Medulla oblongata (tissue), 1 donor: ENCODE measurements around the gene PHYHIPL.
A peak's percentile ranks its signal among the peaks of the same experiment; 100 is the strongest.
"Not testable (repeated sequence)": the region's sequence is repeated elsewhere in the genome, so short reads cannot be mapped to it uniquely, and the experiment has no call there.

Source experiments
- DNase-seq: peaks from one replicate; pipeline ENCODE4 v3.0.0-alpha.2; 2015; ENCODE audit errors: extremely low spot score

The PHYHIPL gene

GRCh38 chr10:59206204-59206720 lies 29.8 kb downstream of the PHYHIPL start:
- no peak for DNase-seq

GRCh38 chr10:59212301-59212798 lies 35.9 kb downstream of the PHYHIPL start:
- no peak for DNase-seq

- DNase-seq, result no peak
Observed at GRCh38 chr10:59214160-59214559, 37.7 kb downstream of the PHYHIPL start.

- no peak for DNase-seq
Observed at GRCh38 chr10:59216178-59216869, 39.9 kb downstream of the PHYHIPL start.

- DNase-seq, result no peak
Observed at GRCh38 chr10:59222788-59223187, 46.3 kb downstream of the PHYHIPL start.

GRCh38 chr10:59223597-59223996 lies 47.2 kb downstream of the PHYHIPL start:
- DNase-seq, result not testable (repeated sequence)

- no peak for DNase-seq
Observed at GRCh38 chr10:59225211-59225610, 48.8 kb downstream of the PHYHIPL start.

GRCh38 chr10:59227136-59227673 lies 50.8 kb downstream of the PHYHIPL start:
- DNase-seq, result peak; percentile 48

GRCh38 chr10:59229441-59229840 lies 53.0 kb downstream of the PHYHIPL start:
- no peak for DNase-seq

GRCh38 chr10:59234194-59234593 lies 57.8 kb downstream of the PHYHIPL start:
- DNase-seq, result no peak

- DNase-seq, result peak; percentile 65
Observed at GRCh38 chr10:59234816-59235429, 58.5 kb downstream of the PHYHIPL start.

- DNase-seq, result no peak
Observed at GRCh38 chr10:59236064-59236697, 59.7 kb downstream of the PHYHIPL start.

GRCh38 chr10:59237775-59238174 lies 61.3 kb downstream of the PHYHIPL start:
- DNase-seq, result no peak

GRCh38 chr10:59239108-59239507 lies 62.7 kb downstream of the PHYHIPL start:
- not testable (repeated sequence) for DNase-seq

GRCh38 chr10:59240582-59241183 lies 64.2 kb downstream of the PHYHIPL start:
- peak; percentile 74 for DNase-seq

GRCh38 chr10:59242057-59242456 lies 65.6 kb downstream of the PHYHIPL start:
- DNase-seq, result no peak

GRCh38 chr10:59242991-59243390 lies 66.5 kb downstream of the PHYHIPL start:
- DNase-seq, result no peak

GRCh38 chr10:59243611-59244195 lies 67.3 kb downstream of the PHYHIPL start:
- no peak for DNase-seq

GRCh38 chr10:59244871-59245270 lies 68.4 kb downstream of the PHYHIPL start:
- no peak for DNase-seq

- DNase-seq, result no peak
Observed at GRCh38 chr10:59245686-59246085, 69.2 kb downstream of the PHYHIPL start.

GRCh38 chr10:59252491-59252890 lies 76.0 kb downstream of the PHYHIPL start:
- no peak for DNase-seq

- no peak for DNase-seq
Observed at GRCh38 chr10:59255463-59255862, 79.0 kb downstream of the PHYHIPL start.
